HL-60 (cell line): ENCODE results near the gene AFP.

ENCODE experiments used
- POLR2AphosphoS5 ChIP-seq: IDR thresholded peaks from 2 replicates; pipeline ENCODE4 v1.6.1; 2012; ENCODE audit warnings: low read depth
- REST ChIP-seq: IDR thresholded peaks from 2 replicates; pipeline ENCODE4 v1.6.1; 2012; ENCODE audit warnings: low read depth; ENCODE audit not compliant: insufficient replicate concordance
- SPI1 ChIP-seq: IDR thresholded peaks from 2 replicates; pipeline ENCODE4 v1.6.1; 2012; ENCODE audit warnings: low read depth, mild to moderate bottlenecking, borderline replicate concordance
- TF ChIP-seq, protein P1 (sequence below): IDR thresholded peaks from one replicate; pipeline ENCODE4 v1.5.1; 2011; ENCODE audit warnings: low read length, control low read depth, inconsistent platforms; ENCODE audit not compliant: insufficient read depth

DNA sequence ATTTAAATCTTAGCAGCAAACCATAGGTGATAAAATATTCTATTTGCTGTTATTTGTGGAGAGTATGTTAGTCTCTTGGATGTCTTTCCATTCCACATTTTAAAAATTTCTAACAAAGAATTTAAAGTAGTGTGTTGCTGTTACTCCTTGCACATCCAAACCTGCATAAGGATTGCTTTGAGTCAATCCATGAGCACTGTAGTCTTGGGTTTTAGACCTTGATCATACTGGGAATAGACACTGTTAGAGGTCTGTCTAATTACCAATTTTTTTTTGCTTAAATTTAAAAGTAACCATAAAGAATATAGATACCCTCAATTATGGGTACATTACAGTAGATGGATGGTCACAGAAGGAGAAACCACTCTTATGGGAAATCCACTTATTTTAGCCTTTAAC is 1.5 kb downstream of the AFP start:
- TF ChIP-seq, protein P1, sequence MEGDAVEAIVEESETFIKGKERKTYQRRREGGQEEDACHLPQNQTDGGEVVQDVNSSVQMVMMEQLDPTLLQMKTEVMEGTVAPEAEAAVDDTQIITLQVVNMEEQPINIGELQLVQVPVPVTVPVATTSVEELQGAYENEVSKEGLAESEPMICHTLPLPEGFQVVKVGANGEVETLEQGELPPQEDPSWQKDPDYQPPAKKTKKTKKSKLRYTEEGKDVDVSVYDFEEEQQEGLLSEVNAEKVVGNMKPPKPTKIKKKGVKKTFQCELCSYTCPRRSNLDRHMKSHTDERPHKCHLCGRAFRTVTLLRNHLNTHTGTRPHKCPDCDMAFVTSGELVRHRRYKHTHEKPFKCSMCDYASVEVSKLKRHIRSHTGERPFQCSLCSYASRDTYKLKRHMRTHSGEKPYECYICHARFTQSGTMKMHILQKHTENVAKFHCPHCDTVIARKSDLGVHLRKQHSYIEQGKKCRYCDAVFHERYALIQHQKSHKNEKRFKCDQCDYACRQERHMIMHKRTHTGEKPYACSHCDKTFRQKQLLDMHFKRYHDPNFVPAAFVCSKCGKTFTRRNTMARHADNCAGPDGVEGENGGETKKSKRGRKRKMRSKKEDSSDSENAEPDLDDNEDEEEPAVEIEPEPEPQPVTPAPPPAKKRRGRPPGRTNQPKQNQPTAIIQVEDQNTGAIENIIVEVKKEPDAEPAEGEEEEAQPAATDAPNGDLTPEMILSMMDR = no peak
- TF ChIP-seq POLR2AphosphoS5 (no peak), REST (no peak), SPI1 (no peak)
